CD8-positive, alpha-beta memory T cell (primary cell): ENCODE data around the gene PRRC2B. TPM values are rescaled to one million over a fixed set of nuclear protein-coding genes. Genes with fewer than 3 reads are reported as not detected.
A peak's percentile ranks its signal among the peaks of the same experiment; 100 is the strongest.
"Not testable (repeated sequence)": the region's sequence is repeated elsewhere in the genome, so short reads cannot be mapped to it uniquely, and the experiment has no call there.

Experiments used
- CTCF ChIA-PET: fragments of 350-600 bp; sonication (Branson Sonifier 250); formaldehyde crosslinking; loops from one replicate; lab custom pipeline; 2021; ENCODE audit warnings: antibody characterized with exemption; lab: Charles Lee
- POLR2A ChIA-PET: fragments of 350-600 bp; sonication (Branson Sonifier 250); formaldehyde crosslinking; loops from one replicate; lab custom pipeline; 2021; ENCODE audit warnings: antibody characterized with exemption; lab: Charles Lee
- DNase-seq, 5 donors: peaks; one replicate each; pipeline versions ENCODE4 v3.0.0 to v3.0.0-alpha.2; 2020 to 2022; ENCODE audit warnings: mixed read lengths in 1 of 5
- H3K27ac ChIP-seq: one replicate; pipeline ENCODE4 v1.7.0; 2013; ENCODE audit warnings: low read depth, mild to moderate bottlenecking, low read length, moderate library complexity
- H3K27me3 ChIP-seq: 2 replicates; pipeline ENCODE4 v1.7.0; 2013; ENCODE audit warnings: low read length, mild to moderate bottlenecking; ENCODE audit not compliant: insufficient read depth, poor library complexity, severe bottlenecking
- H3K36me3 ChIP-seq: 2 replicates; pipeline ENCODE4 v1.7.0; 2013; ENCODE audit warnings: mild to moderate bottlenecking, low read length, moderate library complexity; ENCODE audit not compliant: insufficient read depth
- H3K4me1 ChIP-seq: 2 replicates; pipeline ENCODE4 v1.7.0; 2013; ENCODE audit warnings: mild to moderate bottlenecking, low read length, moderate library complexity; ENCODE audit not compliant: insufficient read depth
- H3K4me3 ChIP-seq: 2 replicates; pipeline ENCODE4 v1.7.0; 2013; ENCODE audit warnings: mild to moderate bottlenecking, low read length
- H3K9me3 ChIP-seq: 2 replicates; pipeline ENCODE4 v1.7.0; 2013; ENCODE audit warnings: mild to moderate bottlenecking, low read length
- H3K27ac Mint-ChIP-seq, 8 donors: one replicate each; pipeline ENCODE4 v1.8.0; 2020 to 2021; ENCODE audit warnings: mixed read lengths in 8 of 8, mild to moderate bottlenecking in 6 of 8, inconsistent platforms in 3 of 8, moderate library complexity in 3 of 8
- H3K27me3 Mint-ChIP-seq, 2 donors: one replicate each; pipeline ENCODE4 v1.8.0; 2020 to 2021; ENCODE audit warnings: mixed read lengths in 2 of 2, mild to moderate bottlenecking in 1 of 2, moderate library complexity in 1 of 2
- H3K36me3 Mint-ChIP-seq, 3 donors: one replicate each; pipeline ENCODE4 v1.8.0; 2020 to 2021; ENCODE audit warnings: mixed read lengths in 3 of 3, inconsistent platforms in 1 of 3, mild to moderate bottlenecking in 1 of 3
- H3K4me1 Mint-ChIP-seq, 3 donors: one replicate each; pipeline ENCODE4 v1.8.0; 2020 to 2021; ENCODE audit warnings: mixed read lengths in 3 of 3, inconsistent platforms in 1 of 3, mild to moderate bottlenecking in 1 of 3
- H3K4me3 Mint-ChIP-seq, 7 donors: one replicate each; pipeline ENCODE4 v1.8.0; 2020 to 2021; ENCODE audit warnings: mixed read lengths in 7 of 7, mild to moderate bottlenecking in 6 of 7, moderate library complexity in 4 of 7, inconsistent platforms in 2 of 7
- H3K9me3 Mint-ChIP-seq, 5 donors: one replicate each; pipeline ENCODE4 v1.8.0; 2020 to 2022; ENCODE audit warnings: mixed read lengths in 5 of 5, mild to moderate bottlenecking in 3 of 5, moderate library complexity in 2 of 5, inconsistent platforms in 1 of 5
- polyA plus RNA-seq: library from polyadenylated mRNA; unstranded; fragments of 300-500 nt; fragmentation: Illumina TruSeq; gene quantifications from one replicate; pipeline ENCODE4 v1.2.3, GENCODE V29; 2021
- total RNA-seq, 2 experiments: library from RNA; stranded (reverse); gene quantifications; one replicate each; pipeline ENCODE4 v1.2.3, GENCODE V29; 2021

The PRRC2B gene
- total and polyA plus RNA-seq, 3 experiments from 2014 or later, result 42.1 to 146 (median 146) TPM

DNA sequence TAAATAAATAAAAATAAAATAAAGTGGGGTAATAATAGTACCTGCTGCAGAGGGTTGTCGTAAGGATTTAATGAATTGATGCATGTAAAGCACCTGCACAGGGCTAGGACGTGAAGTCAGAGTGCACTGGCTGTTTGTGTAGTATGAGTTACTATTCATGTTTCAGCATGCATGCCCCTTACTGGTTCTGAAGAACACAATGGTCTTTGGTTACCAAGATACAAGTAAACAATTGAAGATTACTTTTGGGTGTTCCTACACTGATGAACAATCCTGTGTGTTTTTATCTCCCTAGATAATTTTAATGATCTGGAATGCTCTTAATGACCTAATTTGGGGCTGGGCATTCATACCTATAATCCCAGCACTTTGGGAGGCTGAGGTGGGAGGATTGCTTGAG is 23.2 kb upstream of the PRRC2B start:
- peaks cover 0 to 3% (median 0%) of the 10 kb centered on the region in 3 donors for H3K36me3 Mint-ChIP-seq
- H3K36me3 ChIP-seq, result no peaks in the 10 kb centered on the region
- H3K4me1 Mint-ChIP-seq, result peaks cover 15 to 24% (median 19%) of the 10 kb centered on the region in 3 donors
- no peak overlapping the region for H3K27ac Mint-ChIP-seq
- H3K9me3 ChIP-seq, result no peaks in the 10 kb centered on the region
- H3K27me3 Mint-ChIP-seq, result no peaks in the 10 kb centered on the region
- peaks cover 13% of the 10 kb centered on the region for H3K4me1 ChIP-seq
- H3K9me3 Mint-ChIP-seq, result no peaks in the 10 kb centered on the region
- no peak overlapping the region for H3K4me3 ChIP-seq
- ChIA-PET CTCF (no interaction called here), POLR2A (no interaction called here)
- no peaks in the 10 kb centered on the region for H3K27me3 ChIP-seq
- H3K27ac ChIP-seq, result no peak overlapping the region
- no peak overlapping the region for H3K4me3 Mint-ChIP-seq
- DNase-seq, result no peak

DNA sequence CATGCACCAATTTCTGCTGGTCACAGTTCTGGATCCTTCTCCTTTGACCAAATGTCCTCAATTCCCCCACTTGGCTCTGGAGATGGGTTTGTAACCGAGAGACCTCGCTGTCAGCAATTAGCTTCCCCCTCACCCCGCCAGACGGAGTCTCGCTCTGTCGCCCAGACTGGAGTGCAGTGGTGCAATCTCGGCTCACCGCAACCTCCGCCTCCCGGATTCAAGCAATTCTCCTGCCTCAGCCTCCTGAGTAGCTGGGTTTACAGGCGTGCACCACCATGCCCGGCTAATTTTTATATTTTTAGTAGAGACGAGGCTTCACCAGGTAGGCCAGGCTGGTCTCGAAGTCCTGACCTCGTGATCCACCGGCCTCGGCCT is 21.3 kb upstream of the PRRC2B start:
- H3K4me3 ChIP-seq, result peak overlapping the region; percentile 88
- not testable (repeated sequence) for H3K36me3 ChIP-seq, H3K27me3 Mint-ChIP-seq

GRCh38 chr9:131374638-131375037 is 19.2 kb upstream of the PRRC2B start:
- CTCF ChIA-PET, H3K4me3 ChIP-seq, H3K36me3 Mint-ChIP-seq, H3K27me3 Mint-ChIP-seq, H3K9me3 Mint-ChIP-seq, H3K27ac ChIP-seq, H3K27me3 ChIP-seq, DNase-seq, H3K9me3 ChIP-seq, H3K36me3 ChIP-seq, POLR2A ChIA-PET: not testable (repeated sequence)
- Mint-ChIP-seq H3K27ac (peak overlapping the region in 1 of 8 donors; percentile 17), H3K4me3 (peak overlapping the region in 2 of 7 donors; percentile 27 to 91), H3K4me1 (peaks cover 15 to 24% (median 19%) of the 10 kb centered on the region in 3 donors)
- H3K4me1 ChIP-seq, result peaks cover 13% of the 10 kb centered on the region

More for the DNA sequence above, 21.3 kb upstream of the PRRC2B start:
- DNase-seq, H3K9me3 ChIP-seq, H3K27me3 ChIP-seq, H3K9me3 Mint-ChIP-seq, H3K36me3 Mint-ChIP-seq: not testable (repeated sequence)
- Mint-ChIP-seq H3K4me3 (peak overlapping the region; percentile 89 to 96 (median 92)), H3K4me1 (peaks cover 15 to 24% (median 19%) of the 10 kb centered on the region in 3 donors), H3K27ac (peak overlapping the region; percentile 83 to 99 (median 97))
- Histone ChIP-seq H3K27ac (peak overlapping the region; percentile 85), H3K4me1 (peaks cover 13% of the 10 kb centered on the region)
- ChIA-PET POLR2A (interaction anchor here (0.6 to 2.1 kb wide), 13 partner anchors 10 to 393 kb away, joined by 3 to 17 read pairs (median 6); partner anchors contain the start of gene NUP214), CTCF (interaction anchor here (0.9 to 2.7 kb wide), 18 partner anchors 11 to 373 kb away, joined by 3 to 15 read pairs (median 4); no protein-coding TSS in a partner anchor)

GRCh38 chr9:131379056-131379455 is 14.8 kb upstream of the PRRC2B start:
- Histone ChIP-seq H3K4me1 (no peaks in the 10 kb centered on the region), H3K27me3 (no peaks in the 10 kb centered on the region), H3K9me3 (no peaks in the 10 kb centered on the region), H3K27ac (no peak overlapping the region), H3K4me3 (no peak overlapping the region), H3K36me3 (no peaks in the 10 kb centered on the region)
- H3K27ac Mint-ChIP-seq, result no peak overlapping the region
- H3K4me3 Mint-ChIP-seq, result peak overlapping the region in 1 of 7 donors; percentile 61
- H3K27me3 Mint-ChIP-seq, result peaks cover 0 to 2% of the 10 kb centered on the region in 2 donors
- POLR2A ChIA-PET, result interaction anchor here (0.8 to 1.0 kb wide), 2 partner anchors 12 to 16 kb away, joined by 3 read pairs; no protein-coding TSS in a partner anchor
- H3K9me3 Mint-ChIP-seq, result no peaks in the 10 kb centered on the region
- no peak for DNase-seq
- no peaks in the 10 kb centered on the region for H3K36me3 Mint-ChIP-seq
- peaks cover 1 to 6% (median 4%) of the 10 kb centered on the region in 3 donors for H3K4me1 Mint-ChIP-seq
- CTCF ChIA-PET, result interaction anchor here (1.3 kb wide), 1 partner anchor 29 kb away, joined by 5 read pairs; no protein-coding TSS in a partner anchor

GRCh38 chr9:131382850-131383729 is 10.8 kb upstream of the PRRC2B start:
- no peaks in the 10 kb centered on the region for H3K9me3 Mint-ChIP-seq
- ChIA-PET CTCF (interaction anchor here (0.9 to 2.0 kb wide), 5 partner anchors 10 to 141 kb away, joined by 3 to 9 read pairs (median 4); no protein-coding TSS in a partner anchor), POLR2A (interaction anchor here (0.8 to 2.8 kb wide), 2 partner anchors 10 to 12 kb away, joined by 3 to 12 read pairs; no protein-coding TSS in a partner anchor)
- Histone ChIP-seq H3K36me3 (no peaks in the 10 kb centered on the region), H3K9me3 (no peaks in the 10 kb centered on the region), H3K27ac (no peak overlapping the region), H3K4me1 (no peaks in the 10 kb centered on the region), H3K4me3 (no peak overlapping the region), H3K27me3 (no peaks in the 10 kb centered on the region)
- no peak for DNase-seq
- peak overlapping the region in 1 of 8 donors; percentile 9 for H3K27ac Mint-ChIP-seq
- no peaks in the 10 kb centered on the region for H3K36me3 Mint-ChIP-seq
- no peaks in the 10 kb centered on the region for H3K27me3 Mint-ChIP-seq
- H3K4me3 Mint-ChIP-seq, result no peak overlapping the region
- peaks cover 0 to 4% (median 4%) of the 10 kb centered on the region in 3 donors for H3K4me1 Mint-ChIP-seq

- Histone ChIP-seq H3K36me3 (no peaks in the 10 kb centered on the region), H3K4me1 (no peaks in the 10 kb centered on the region), H3K27ac (no peak overlapping the region), H3K27me3 (no peaks in the 10 kb centered on the region), H3K4me3 (no peak overlapping the region), H3K9me3 (no peaks in the 10 kb centered on the region)
- Mint-ChIP-seq H3K27ac (no peak overlapping the region), H3K4me1 (peaks cover 0 to 4% (median 4%) of the 10 kb centered on the region in 3 donors), H3K9me3 (no peaks in the 10 kb centered on the region), H3K36me3 (no peaks in the 10 kb centered on the region), H3K27me3 (no peaks in the 10 kb centered on the region), H3K4me3 (no peak overlapping the region)
- DNase-seq, result no peak
- ChIA-PET CTCF (interaction anchor here (1.0 kb wide), 1 partner anchor 18 kb away, joined by 3 read pairs; no protein-coding TSS in a partner anchor), POLR2A (no interaction called here)
Observed at GRCh38 chr9:131385296-131385695, 8.6 kb upstream of the PRRC2B start.

GRCh38 chr9:131386281-131386680 is 7.6 kb upstream of the PRRC2B start:
- Mint-ChIP-seq H3K4me1 (peaks cover 0 to 4% (median 4%) of the 10 kb centered on the region in 3 donors), H3K27me3 (no peaks in the 10 kb centered on the region)
- POLR2A ChIA-PET, result no interaction called here

GRCh38 chr9:131387394-131387793 is 6.5 kb upstream of the PRRC2B start:
- CTCF ChIA-PET, result interaction anchor here (0.9 kb wide), 1 partner anchor 38 kb away, joined by 3 read pairs; no protein-coding TSS in a partner anchor

More at GRCh38 chr9:131386281-131386680, 7.6 kb upstream of the PRRC2B start:
- no peaks in the 10 kb centered on the region for H3K36me3 ChIP-seq
- Mint-ChIP-seq H3K36me3 (no peaks in the 10 kb centered on the region), H3K4me3 (no peak overlapping the region), H3K9me3 (no peaks in the 10 kb centered on the region), H3K27ac (no peak overlapping the region)
- no peaks in the 10 kb centered on the region for H3K27me3 ChIP-seq
- no peak overlapping the region for H3K4me3 ChIP-seq
- no peaks in the 10 kb centered on the region for H3K9me3 ChIP-seq
- CTCF ChIA-PET, result no interaction called here
- no peak overlapping the region for H3K27ac ChIP-seq
- H3K4me1 ChIP-seq, result no peaks in the 10 kb centered on the region
- DNase-seq, result no peak

More at GRCh38 chr9:131387394-131387793, 6.5 kb upstream of the PRRC2B start:
- Histone ChIP-seq H3K27me3 (no peaks in the 10 kb centered on the region), H3K4me1 (no peaks in the 10 kb centered on the region), H3K27ac (no peak overlapping the region), H3K4me3 (no peak overlapping the region), H3K36me3 (no peaks in the 10 kb centered on the region), H3K9me3 (no peaks in the 10 kb centered on the region)
- no peak for DNase-seq
- POLR2A ChIA-PET, result no interaction called here
- H3K27ac Mint-ChIP-seq, result no peak overlapping the region
- H3K27me3 Mint-ChIP-seq, result no peaks in the 10 kb centered on the region
- no peaks in the 10 kb centered on the region for H3K36me3 Mint-ChIP-seq
- no peak overlapping the region for H3K4me3 Mint-ChIP-seq
- peaks cover 0 to 4% (median 4%) of the 10 kb centered on the region in 3 donors for H3K4me1 Mint-ChIP-seq
- no peaks in the 10 kb centered on the region for H3K9me3 Mint-ChIP-seq
